GM21717 (cell line): ENCODE measurements around the gene DOLK.

Experiments
- ATAC-seq: cut with Tn5 transposase; IDR thresholded peaks from one replicate; pipeline ENCODE4 v1.9.1; 2021; ENCODE audit warnings: mild to moderate bottlenecking, moderate library complexity; ENCODE audit not compliant: unreplicated experiment

Gene DOLK

DNA sequence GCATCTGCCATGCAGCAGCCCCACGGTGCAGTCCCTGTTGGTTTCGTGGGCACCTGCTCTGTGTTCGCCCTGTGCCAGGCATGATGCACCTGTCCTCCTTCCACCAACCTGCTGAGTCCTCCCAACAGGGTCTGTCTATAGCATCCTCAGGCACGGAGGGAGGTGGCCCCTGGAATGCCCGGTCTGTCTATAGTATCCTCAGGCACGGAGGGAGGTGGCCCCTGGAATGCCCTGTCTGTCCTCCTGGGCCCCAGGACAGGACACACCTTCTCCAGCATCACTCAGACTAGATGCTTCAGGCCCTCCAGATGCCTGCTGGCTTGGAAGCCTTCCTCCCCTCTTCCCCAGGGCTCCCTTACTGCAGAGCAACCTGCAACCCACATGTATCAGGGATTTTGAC is 36.5 kb downstream of the DOLK start:
- ATAC-seq = no peak

DNA sequence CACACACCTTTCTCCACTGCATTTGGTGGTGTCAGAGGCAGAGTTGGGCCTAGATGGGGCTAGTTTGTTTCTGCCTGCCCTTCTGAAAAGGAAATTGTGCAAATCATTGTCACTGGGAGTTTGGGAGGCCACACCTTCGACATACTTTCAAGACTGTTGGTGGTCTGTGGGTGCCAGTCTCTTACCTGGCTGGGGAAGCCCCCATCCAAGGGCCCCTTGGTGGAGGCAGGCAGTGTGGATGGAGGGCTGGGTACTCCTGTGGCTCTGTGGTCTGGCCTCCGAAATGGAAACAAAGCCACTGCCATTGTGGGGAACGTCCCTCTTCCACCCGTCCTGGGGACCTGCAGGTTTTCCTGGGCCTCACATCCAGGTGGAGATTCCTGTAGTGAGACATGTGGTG is 37.5 kb downstream of the DOLK start:
- ATAC-seq = no peak

DNA sequence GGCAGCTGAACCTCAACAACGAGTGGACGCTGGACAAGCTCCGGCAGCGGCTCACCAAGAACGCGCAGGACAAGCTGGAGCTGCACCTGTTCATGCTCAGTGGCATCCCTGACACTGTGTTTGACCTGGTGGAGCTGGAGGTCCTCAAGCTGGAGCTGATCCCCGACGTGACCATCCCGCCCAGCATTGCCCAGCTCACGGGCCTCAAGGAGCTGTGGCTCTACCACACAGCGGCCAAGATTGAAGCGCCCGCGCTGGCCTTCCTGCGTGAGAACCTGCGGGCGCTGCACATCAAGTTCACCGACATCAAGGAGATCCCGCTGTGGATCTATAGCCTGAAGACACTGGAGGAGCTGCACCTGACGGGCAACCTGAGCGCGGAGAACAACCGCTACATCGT is 39.0 kb downstream of the DOLK start:
- no peak for ATAC-seq

DNA sequence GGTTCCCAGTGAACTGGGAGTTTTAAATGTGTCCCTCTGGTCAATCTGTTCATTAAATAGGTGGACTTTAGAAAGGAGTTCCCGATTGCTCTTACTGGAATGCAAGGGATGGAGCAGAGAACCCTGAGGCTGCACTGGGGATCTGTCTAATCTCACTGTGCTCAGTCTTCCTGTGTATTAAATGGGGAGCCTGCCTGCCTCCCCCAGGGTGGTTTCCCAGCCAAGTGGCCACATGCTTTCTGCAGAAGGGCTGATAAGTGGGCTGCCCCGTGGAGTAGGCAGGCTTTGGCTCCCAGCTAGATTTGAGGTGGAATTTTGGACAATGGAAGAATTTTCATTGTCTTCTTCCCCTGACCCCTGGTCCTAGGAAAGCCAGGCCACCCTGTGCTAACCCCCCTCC is 40.7 kb downstream of the DOLK start:
- ATAC-seq = no peak

DNA sequence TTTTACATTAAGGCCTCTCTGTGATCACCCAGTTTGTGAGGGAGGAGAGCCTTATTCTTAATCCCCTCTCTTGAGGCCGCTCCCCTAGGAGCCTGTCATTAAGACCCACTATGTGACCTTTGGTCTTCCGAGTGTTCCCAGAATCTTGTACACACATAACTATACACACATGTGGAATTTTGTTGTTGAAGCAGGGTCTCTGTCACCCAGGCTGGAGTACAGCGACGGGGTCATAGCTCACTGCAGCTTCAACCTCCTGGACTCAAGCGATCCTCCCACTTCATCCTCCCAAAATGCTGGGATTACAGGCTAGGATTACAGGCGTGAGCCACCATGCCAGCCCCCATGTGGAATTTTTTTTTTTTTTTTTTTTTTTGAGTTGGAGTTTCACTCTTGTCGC is 41.4 kb downstream of the DOLK start:
- no peak for ATAC-seq

DNA sequence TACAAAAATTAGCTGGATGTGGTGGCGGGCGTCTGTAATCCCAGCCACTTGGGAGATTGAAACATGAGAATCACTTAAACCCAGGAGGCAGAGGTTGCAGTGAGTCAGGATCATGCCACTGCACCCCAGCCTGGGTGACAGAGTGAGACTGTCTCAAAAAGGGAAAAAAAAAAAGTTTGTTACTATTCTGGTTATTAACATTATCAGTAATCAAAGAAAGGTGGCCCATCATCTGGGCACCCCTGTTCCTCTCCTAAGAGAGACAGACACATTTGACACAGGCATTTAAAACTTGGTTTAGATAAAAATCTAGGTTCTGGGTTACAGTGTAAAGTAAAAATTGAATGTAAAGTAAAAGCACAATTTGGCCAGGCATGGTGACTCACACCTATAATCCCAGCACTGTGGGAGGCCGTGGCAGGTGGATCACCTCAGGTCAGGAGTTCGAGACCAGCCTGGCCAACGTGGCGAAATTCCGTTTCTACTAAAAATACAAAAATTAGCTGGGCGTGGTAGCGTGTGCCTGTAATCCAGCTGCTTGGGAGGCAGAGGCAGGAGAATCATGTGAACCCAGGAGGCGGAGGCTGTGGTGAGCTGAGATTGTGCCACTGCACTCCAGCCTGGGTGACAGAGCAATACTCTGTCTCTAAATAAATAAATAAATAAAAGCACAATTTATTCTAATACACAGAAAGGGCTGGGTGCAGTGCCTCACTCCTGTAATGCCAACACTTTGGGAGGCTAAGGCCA is 43.4 kb downstream of the DOLK start:
- ATAC-seq = no peak

DNA sequence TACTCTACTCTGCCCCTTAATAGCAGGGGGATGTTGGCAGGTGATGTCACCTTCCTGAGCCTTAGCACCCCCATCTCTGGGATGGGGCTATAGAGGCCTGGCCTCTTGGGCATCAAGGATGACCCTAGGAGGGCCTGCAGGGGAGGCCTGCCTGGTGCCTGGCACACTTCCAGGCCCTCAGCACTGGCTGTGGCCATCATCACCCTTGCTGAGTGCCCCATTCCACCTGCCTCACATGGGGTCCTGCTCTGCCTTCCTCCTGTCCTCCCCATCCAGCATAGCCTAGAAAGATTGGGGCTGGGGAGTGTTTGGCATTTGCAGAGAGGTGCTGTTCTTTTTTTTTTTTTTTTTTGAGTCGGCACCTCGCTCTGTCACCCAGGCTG is 44.3 kb downstream of the DOLK start:
- no peak for ATAC-seq

DNA sequence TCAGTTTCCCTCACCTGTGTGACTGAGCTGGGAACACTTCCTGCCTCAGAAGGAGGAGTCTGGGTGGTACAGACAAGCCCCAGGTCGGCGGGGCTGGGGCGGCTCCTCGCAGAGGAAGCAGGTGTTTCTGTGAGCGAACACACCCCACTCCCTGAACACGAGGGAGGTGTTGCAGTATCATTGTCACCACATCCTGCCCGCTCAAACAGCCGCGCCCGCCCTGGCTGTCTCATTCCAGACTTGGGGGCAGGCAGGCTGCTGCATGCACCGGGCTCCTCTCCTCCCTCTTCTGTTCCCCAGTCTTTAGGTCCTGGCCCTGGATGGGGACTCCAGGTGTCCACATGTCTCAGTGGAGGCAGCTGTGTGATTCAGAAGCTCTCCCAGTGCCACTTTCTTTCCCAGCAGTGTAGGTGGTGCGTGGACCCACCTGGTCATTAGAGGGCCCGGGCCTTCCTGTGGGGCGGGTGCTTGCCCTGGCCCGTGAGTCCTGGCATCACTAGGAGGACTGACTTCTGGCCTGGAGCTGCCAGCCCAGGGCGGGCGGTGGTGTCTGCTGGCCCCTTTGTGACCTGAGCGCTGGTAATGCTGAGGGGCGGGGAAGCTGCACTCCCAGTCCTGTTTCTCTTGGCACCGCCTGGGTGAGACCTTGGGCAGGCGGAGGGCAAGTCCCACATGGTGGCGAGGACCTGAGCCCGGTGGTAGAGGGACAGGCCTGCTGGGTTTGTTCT is 44.9 kb downstream of the DOLK start:
- peak; percentile 65 for ATAC-seq

DNA sequence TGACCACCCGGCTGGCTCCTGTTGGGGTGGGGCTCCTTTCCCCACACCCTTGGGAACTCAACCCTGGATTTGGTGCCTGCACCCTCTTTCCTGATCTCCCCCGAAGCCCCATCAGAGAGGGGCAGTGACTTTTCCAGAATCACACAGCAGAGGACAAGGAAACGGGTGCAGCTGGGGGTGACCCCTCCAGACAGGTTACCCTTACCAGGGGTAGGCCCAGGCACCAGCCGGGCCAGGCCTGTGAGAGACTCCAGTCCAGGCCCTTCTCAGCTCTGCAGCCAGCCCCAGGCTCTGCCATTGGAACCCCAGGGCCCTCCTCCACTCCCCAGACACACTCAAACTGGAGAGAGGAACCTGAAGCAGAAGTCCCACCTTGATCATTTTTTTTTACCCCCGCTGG is 45.6 kb downstream of the DOLK start:
- ATAC-seq = no peak

DNA sequence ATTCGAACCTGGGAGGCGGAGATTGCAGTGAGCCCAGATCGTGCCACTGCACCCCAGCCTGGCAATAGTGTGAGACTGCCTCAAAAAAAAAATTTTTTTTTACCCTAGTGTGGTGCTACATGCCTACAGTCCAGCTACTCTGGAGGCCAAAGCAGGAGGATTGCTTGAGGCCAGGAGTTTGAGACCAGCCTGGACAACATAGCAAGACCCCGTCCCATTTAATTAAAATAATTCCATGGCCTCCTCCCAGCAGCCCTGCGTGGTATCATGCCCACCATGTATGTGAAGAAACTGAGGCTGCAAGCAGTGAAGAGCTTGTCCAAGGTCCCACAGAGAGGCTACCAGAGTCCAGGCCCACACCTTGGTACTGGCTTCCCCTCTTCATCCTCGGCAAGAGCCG is 46.0 kb downstream of the DOLK start:
- ATAC-seq = no peak

DNA sequence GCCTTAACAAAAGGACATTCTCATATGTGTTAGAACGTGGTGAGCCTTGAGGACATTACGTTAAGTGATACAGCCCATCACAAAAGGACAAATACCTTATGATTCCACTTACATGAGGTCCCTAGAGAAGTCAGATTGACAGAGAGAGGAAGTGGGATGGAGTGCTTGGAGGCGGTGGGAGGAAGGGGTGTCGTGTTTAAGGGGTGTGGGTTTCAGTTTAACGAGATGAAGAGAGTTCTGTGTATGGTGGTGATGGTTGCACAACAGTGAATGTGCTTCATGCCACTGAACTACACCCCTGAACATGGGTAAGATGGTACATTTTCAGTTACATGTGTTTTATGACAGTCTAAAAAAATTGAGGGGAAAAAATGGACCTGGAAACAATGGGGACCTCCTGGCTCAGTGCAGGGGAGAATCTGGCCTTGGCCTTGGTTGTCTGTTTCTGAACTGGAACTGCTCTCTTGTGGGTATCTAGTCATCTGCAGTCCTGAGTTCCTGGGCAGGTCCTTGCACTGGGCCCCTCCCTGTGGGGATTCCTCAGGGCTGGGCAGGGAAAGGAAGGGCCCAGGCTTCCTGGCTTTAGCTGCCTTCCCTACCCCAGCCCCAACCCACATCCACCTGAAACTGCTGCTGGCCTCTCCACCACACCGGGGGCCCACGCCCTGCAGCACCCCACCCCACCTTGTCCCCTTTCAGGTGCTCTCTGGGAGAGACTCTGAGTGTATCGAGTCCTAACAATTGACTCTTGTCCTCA is 47.7 kb downstream of the DOLK start:
- ATAC-seq = no peak

DNA sequence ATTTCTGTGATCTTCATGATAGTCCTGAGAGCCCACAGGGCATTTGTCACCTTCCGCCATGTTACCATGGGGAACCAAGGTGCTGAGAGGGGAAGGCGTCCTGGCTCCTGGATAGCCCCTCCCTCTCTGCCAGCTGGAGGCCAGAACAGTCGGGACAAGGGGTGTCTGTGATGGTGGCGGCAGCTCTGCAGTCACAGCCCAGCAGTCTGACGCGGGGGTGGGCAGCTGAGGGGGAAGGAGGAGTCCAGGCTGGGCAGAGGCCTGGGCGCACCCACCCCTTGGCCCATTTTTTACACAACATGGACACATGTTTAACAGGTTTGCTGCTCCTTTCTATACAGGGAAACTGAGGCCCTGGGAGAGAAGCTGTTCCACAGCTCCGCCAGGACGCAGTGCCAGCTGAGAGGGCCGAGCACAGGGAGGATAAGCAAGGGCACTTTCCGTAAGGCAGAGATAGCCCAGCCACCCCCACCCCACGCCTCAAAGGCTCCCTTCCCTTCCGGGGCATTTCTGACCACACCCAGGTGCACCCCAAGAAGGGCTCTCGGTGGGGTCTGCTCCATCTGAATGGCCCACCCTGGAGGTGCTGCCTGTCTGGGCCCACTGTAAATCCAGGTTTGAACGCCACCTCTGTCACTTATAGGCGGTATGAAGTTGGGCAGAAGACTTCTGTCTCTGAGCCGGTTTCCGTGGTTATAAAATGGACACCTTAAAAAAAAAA is 48.4 kb downstream of the DOLK start:
- ATAC-seq = no peak

DNA sequence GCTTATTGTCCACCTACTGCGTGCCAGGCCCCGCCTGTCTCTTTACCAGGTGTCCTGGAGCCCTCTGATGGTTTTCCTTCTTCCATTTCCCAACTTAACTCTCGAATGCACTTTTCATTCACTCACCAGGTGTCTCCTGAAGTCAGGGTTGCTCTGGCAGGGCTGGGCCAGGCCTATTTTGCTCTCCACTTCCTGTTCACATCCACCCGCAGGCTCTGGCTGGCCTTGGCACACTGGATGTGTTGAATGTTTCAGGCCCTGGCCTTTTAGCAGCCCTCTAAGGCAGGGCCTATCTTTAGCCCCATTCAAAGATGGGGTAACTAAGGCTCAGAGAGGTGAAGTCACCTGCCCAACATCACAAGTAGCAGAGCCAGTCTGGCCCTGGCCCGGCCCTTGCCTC is 49.0 kb downstream of the DOLK start:
- no peak for ATAC-seq

DNA sequence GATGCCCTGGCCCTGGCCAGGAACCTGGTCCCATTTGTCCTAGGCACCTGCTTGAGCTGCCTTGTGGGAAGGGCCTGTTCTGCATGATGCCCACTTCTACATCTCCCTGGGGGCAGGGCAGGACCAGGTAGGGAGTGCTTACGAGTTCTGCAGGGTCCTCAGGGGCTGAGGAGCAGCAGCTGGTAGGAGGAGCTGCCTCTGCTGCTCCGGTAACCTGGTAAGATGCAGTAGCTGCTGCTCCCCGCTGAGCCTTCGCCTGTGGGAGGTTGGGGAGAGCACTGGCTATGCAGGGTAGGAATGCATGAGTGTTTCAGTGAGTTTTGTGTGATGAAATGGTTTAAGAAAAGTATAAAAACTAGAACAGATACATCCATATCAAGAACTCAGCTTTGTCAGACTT is 51.8 kb downstream of the DOLK start:
- ATAC-seq = no peak
